ENCODE data around the gene SPAG17.

The SPAG17 gene

DNA sequence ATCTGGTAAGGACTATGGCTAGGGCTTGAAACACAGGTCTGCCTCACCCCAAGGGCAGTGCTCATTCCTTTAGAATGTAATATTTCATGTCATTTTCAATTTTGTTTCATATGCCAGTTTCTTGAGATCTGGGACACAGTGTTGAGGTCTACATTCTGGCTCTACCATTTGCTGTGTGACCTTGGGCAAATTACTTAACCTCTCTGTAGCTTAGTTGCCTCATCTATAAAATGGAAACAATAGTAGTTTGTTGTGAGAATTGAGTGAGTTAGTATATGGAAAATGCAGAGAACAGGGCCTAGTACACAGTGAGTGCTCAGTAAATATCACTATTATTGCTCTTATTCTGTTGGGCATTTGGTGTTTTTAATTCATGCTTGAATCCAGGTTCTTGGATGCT, 171.1 kb downstream of the SPAG17 start:
- ChIA-PET CTCF (no interaction called here), POLR2A (no interaction called here)
- no peak overlapping the region for H3K27ac ChIP-seq (ENCODE audit: extremely low read depth, low read depth, low read length)

GRCh38 chr1:118013336-118013735, 171.7 kb downstream of the SPAG17 start:
- H3K27ac ChIP-seq (ENCODE audit: extremely low read depth, low read depth, low read length) = no peak overlapping the region
- TF ChIP-seq ZNF560 (tag by site-specific recombination; IDR thresholded peaks at IDR 0.05; ENCODE audit: borderline replicate concordance) (no peak), ZNF175 (tag by site-specific recombination; IDR thresholded peaks at IDR 0.05) (no peak)
- H3K4me1 ChIP-seq (ENCODE audit: control insufficient read depth, insufficient read depth, low read length) = no peaks in the 10 kb centered on the region
- CTCF ChIA-PET = interaction anchor here (0.7 kb wide), 1 partner anchor 80 kb away, joined by 3 read pairs; no protein-coding TSS in a partner anchor
- H3K9me3 ChIP-seq (ENCODE audit: control insufficient read depth, insufficient read depth, low read depth, low read length) = no peaks in the 10 kb centered on the region
- POLR2A ChIA-PET = no interaction called here
- no peaks in the 10 kb centered on the region for H3K36me3 ChIP-seq (ENCODE audit: control insufficient read depth in 2 of 2, insufficient read depth in 1 of 2, low read length in 2 of 2)
- H3K4me3 ChIP-seq (ENCODE audit: low read depth, low read length) = no peak overlapping the region

More for the DNA sequence above, 171.1 kb downstream of the SPAG17 start:
- Histone ChIP-seq H3K9me3 (ENCODE audit: control insufficient read depth, insufficient read depth, low read depth, low read length) (no peaks in the 10 kb centered on the region), H3K4me1 (ENCODE audit: control insufficient read depth, insufficient read depth, low read length) (no peaks in the 10 kb centered on the region), H3K36me3 (ENCODE audit: control insufficient read depth in 2 of 2, insufficient read depth in 1 of 2, low read length in 2 of 2) (no peaks in the 10 kb centered on the region), H3K4me3 (ENCODE audit: low read depth, low read length) (no peak overlapping the region)
- TF ChIP-seq ZNF768 (tag by site-specific recombination; IDR thresholded peaks at IDR 0.05) = peak; percentile 20; the same call in 1 of the 2 replicates
- no peak for TF ChIP-seq YY1 (tag by site-specific recombination; IDR thresholded peaks at IDR 0.05)

DNA sequence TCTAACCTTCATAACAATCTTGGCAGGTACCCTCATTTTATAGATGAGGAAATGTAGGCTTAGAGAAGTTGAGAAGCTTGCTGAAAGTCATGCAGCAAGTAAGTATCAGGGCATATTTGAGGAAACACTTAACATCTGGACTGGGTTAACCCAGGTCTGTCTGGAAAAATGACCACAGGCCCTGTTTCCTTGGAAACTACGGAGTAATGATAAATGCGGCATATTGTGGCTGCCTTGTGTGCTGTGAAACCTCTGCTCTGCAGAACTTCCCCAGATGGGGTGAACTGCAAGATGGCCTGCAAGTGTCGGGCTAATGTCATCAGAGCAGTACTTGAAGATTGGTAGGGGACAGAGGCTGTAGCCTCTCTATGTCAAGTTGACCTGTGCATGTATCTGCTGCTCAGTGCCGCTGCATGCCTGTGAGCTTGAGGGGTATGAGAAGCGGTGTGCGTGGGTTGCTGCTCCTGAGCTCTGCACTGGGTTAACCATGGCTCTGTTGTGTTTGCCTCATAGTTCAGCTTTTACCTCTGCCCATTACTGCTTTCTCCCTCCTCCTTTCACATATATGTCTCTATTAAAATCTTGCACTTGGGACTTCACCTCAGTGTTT, 172.4 kb downstream of the SPAG17 start:
- POLR2A ChIA-PET = no interaction called here
- Histone ChIP-seq H3K4me1 (ENCODE audit: control insufficient read depth, insufficient read depth, low read length) (no peaks in the 10 kb centered on the region), H3K4me3 (ENCODE audit: low read depth, low read length) (no peak overlapping the region), H3K27ac (ENCODE audit: extremely low read depth, low read depth, low read length) (no peak overlapping the region), H3K9me3 (ENCODE audit: control insufficient read depth, insufficient read depth, low read depth, low read length) (no peaks in the 10 kb centered on the region), H3K36me3 (ENCODE audit: control insufficient read depth in 2 of 2, insufficient read depth in 1 of 2, low read length in 2 of 2) (no peaks in the 10 kb centered on the region)
- TF ChIP-seq, protein P1, sequence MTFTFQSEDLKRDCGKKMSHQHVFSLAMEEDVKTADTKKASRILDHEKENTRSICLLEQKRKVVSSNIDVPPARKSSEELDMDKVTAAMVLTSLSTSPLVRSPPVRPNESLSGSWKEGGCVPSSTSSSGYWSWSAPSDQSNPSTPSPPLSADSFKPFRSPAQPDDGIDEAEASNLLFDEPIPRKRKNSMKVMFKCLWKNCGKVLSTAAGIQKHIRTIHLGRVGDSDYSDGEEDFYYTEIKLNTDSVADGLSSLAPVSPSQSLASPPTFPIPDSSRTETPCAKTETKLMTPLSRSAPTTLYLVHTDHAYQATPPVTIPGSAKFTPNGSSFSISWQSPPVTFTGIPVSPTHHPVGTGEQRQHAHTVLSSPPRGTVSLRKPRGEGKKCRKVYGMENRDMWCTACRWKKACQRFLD (tag by site-specific recombination; IDR thresholded peaks at IDR 0.05) = no peak
- no peak for TF ChIP-seq ZFHX2 (tag by site-specific recombination; conservative IDR thresholded peaks at IDR 0.05)
- CTCF ChIA-PET = interaction anchor here (0.7 kb wide), 1 partner anchor 81 kb away, joined by 3 read pairs; no protein-coding TSS in a partner anchor

GRCh38 chr1:118008011-118008410, 177.0 kb downstream of the SPAG17 start:
- Histone ChIP-seq H3K4me1 (ENCODE audit: control insufficient read depth, insufficient read depth, low read length) (no peaks in the 10 kb centered on the region), H3K27ac (ENCODE audit: extremely low read depth, low read depth, low read length) (no peak overlapping the region), H3K4me3 (ENCODE audit: low read depth, low read length) (no peak overlapping the region), H3K9me3 (ENCODE audit: control insufficient read depth, insufficient read depth, low read depth, low read length) (no peaks in the 10 kb centered on the region), H3K36me3 (ENCODE audit: control insufficient read depth in 2 of 2, insufficient read depth in 1 of 2, low read length in 2 of 2) (no peaks in the 10 kb centered on the region)
- no peak for TF ChIP-seq ZNF596 (tag by site-specific recombination; IDR thresholded peaks at IDR 0.05)
- TF ChIP-seq ZNF174 (tag by site-specific recombination; IDR thresholded peaks at IDR 0.05) = no peak
- TF ChIP-seq ZBTB10 (tag by site-specific recombination; IDR thresholded peaks at IDR 0.05) = no peak
- TF ChIP-seq, protein P2, sequence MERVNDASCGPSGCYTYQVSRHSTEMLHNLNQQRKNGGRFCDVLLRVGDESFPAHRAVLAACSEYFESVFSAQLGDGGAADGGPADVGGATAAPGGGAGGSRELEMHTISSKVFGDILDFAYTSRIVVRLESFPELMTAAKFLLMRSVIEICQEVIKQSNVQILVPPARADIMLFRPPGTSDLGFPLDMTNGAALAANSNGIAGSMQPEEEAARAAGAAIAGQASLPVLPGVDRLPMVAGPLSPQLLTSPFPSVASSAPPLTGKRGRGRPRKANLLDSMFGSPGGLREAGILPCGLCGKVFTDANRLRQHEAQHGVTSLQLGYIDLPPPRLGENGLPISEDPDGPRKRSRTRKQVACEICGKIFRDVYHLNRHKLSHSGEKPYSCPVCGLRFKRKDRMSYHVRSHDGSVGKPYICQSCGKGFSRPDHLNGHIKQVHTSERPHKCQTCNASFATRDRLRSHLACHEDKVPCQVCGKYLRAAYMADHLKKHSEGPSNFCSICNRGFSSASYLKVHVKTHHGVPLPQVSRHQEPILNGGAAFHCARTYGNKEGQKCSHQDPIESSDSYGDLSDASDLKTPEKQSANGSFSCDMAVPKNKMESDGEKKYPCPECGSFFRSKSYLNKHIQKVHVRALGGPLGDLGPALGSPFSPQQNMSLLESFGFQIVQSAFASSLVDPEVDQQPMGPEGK (tag by site-specific recombination; IDR thresholded peaks at IDR 0.05) = no peak
- no peak for TF ChIP-seq ZNF792 (tag by site-specific recombination; IDR thresholded peaks at IDR 0.05)
- TF ChIP-seq ZNF510 (tag by site-specific recombination; IDR thresholded peaks at IDR 0.05; ENCODE audit: insufficient replicate concordance) = no peak
- TF ChIP-seq, protein P3, sequence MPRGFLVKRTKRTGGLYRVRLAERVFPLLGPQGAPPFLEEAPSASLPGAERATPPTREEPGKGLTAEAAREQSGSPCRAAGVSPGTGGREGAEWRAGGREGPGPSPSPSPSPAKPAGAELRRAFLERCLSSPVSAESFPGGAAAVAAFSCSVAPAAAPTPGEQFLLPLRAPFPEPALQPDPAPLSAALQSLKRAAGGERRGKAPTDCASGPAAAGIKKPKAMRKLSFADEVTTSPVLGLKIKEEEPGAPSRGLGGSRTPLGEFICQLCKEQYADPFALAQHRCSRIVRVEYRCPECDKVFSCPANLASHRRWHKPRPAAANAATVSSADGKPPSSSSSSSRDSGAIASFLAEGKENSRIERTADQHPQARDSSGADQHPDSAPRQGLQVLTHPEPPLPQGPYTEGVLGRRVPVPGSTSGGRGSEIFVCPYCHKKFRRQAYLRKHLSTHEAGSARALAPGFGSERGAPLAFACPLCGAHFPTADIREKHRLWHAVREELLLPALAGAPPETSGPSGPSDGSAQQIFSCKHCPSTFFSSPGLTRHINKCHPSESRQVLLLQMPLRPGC (tag by site-specific recombination; IDR thresholded peaks at IDR 0.05) = no peak
- TF ChIP-seq ZNF274 (IDR thresholded peaks at IDR 0.05; ENCODE audit: low read length) = no peak
- TF ChIP-seq ZNF274 (tag by site-specific recombination; IDR thresholded peaks at IDR 0.05; ENCODE audit: borderline replicate concordance) = no peak
- TF ChIP-seq ZNF404 (tag by site-specific recombination; IDR thresholded peaks at IDR 0.05) = no peak
- TF ChIP-seq, protein P4, sequence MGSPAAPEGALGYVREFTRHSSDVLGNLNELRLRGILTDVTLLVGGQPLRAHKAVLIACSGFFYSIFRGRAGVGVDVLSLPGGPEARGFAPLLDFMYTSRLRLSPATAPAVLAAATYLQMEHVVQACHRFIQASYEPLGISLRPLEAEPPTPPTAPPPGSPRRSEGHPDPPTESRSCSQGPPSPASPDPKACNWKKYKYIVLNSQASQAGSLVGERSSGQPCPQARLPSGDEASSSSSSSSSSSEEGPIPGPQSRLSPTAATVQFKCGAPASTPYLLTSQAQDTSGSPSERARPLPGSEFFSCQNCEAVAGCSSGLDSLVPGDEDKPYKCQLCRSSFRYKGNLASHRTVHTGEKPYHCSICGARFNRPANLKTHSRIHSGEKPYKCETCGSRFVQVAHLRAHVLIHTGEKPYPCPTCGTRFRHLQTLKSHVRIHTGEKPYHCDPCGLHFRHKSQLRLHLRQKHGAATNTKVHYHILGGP (tag by site-specific recombination; IDR thresholded peaks at IDR 0.05) = no peak
- no peak for TF ChIP-seq ZNF2 (tag by site-specific recombination; IDR thresholded peaks at IDR 0.05)
- POLR2A ChIA-PET = no interaction called here
- CTCF ChIA-PET = no interaction called here
